IPS-15b (cell line): Measurements from ENCODE around the gene DACT2.
"Not testable (repeated sequence)": the region's sequence is repeated elsewhere in the genome, so short reads cannot be mapped to it uniquely, and the experiment has no call there.

Source experiments
- H3K27me3 ChIP-seq: one replicate; pipeline ENCODE4 v1.6.1; 2013; ENCODE audit warnings: low read length; ENCODE audit not compliant: control insufficient read depth, insufficient read depth
- H3K36me3 ChIP-seq: one replicate; pipeline ENCODE4 v1.6.1; 2013; ENCODE audit warnings: low read length; ENCODE audit not compliant: control insufficient read depth, insufficient read depth
- H3K4me1 ChIP-seq: one replicate; pipeline ENCODE4 v1.6.1; 2013; ENCODE audit warnings: mild to moderate bottlenecking, low read length; ENCODE audit not compliant: control insufficient read depth, insufficient read depth
- H3K4me3 ChIP-seq: one replicate; pipeline ENCODE4 v1.5.1; 2013; ENCODE audit warnings: low read depth, low read length
- H3K9ac ChIP-seq: one replicate; pipeline ENCODE4 v1.6.1; 2013; ENCODE audit warnings: low read depth, mild to moderate bottlenecking, low read length
- H3K9me3 ChIP-seq: one replicate; pipeline ENCODE4 v1.6.1; 2013; ENCODE audit warnings: mild to moderate bottlenecking, low read length; ENCODE audit not compliant: control insufficient read depth, insufficient read depth

The DACT2 gene

DNA sequence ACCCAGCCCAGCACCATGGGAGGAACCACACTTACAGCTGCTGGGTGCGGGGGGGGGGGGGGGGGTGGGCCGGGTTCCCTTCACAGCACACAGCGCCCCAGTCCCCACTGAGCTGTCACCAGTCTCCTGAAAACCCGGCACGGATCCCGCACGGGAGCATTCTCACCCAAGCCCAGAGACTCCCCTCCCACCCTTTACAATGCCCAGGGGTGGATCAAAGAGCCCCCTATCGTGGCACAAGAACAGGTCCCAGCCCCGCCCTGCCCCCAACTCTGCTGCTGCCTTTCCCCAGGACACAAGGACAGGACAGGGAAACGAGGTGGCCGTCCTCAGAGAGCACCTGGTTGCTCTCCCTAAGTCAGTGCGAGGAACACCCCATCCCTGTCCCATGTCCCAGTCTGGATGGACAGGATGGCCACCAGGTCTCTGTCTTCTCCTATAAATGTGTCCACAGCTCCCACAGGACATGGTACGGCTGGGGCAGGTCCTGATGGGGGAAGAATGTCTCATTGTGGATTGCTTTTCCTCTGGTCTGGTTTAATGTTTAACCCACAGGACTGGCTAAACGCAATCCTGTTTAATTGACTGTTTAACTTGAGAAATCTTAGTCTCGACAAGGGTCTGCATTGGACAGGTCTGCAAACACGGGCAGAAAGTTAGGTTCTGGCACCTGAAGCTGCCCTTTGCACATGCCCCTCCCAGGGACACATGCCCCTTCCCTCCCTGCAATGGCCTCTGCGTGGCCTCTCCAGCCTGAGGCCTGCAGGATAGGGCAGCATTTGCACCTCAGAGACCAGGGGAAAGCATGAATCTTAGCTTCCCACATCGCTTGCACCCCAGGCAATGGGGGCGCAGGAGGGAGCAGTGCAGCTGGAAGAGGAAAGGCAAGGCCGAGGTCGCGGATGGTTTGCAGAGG is 45.3 kb downstream of the DACT2 start:
- no peaks in the 10 kb centered on the region for H3K27me3 ChIP-seq
- no peaks in the 10 kb centered on the region for H3K36me3 ChIP-seq

DNA sequence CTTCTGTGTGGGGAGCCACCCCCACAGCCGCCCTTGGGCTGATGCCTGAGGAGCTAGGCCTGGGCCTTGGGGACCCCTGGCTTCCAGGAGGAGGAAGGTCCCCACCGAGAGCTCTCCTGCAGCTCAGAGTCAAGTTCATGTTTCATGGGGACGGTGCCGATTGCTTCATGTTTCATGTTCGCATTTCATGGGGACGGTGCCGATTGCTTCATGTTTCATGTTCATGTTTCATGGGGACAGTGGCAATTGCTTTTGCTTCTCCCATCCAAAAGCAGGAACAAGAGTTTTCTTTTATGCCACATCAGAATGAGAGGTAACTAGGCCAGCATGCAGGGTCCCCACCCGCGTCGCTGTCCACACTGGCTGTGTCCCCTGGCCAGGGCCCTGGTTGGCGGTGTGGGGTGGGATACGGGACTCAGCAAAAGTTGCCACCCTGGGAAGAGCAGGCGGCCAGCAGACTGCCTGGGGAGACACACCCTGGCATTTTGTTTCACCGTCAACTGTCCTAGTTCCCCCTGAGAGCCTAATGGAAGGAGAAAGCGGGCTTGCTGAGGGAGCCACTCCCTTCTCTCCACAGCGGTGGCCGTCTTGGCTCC is 46.0 kb downstream of the DACT2 start:
- H3K9me3 ChIP-seq, result no peaks in the 10 kb centered on the region
- H3K4me1 ChIP-seq, result peaks cover 4% of the 10 kb centered on the region
- H3K27me3 ChIP-seq, result no peaks in the 10 kb centered on the region
- no peak overlapping the region for H3K9ac ChIP-seq
- H3K36me3 ChIP-seq, result no peaks in the 10 kb centered on the region
- H3K4me3 ChIP-seq, result no peak overlapping the region

More for the DNA sequence above, 45.3 kb downstream of the DACT2 start:
- H3K9me3 ChIP-seq, result no peaks in the 10 kb centered on the region
- no peak overlapping the region for H3K9ac ChIP-seq
- H3K4me1 ChIP-seq, result peaks cover 4% of the 10 kb centered on the region
- no peak overlapping the region for H3K4me3 ChIP-seq

DNA sequence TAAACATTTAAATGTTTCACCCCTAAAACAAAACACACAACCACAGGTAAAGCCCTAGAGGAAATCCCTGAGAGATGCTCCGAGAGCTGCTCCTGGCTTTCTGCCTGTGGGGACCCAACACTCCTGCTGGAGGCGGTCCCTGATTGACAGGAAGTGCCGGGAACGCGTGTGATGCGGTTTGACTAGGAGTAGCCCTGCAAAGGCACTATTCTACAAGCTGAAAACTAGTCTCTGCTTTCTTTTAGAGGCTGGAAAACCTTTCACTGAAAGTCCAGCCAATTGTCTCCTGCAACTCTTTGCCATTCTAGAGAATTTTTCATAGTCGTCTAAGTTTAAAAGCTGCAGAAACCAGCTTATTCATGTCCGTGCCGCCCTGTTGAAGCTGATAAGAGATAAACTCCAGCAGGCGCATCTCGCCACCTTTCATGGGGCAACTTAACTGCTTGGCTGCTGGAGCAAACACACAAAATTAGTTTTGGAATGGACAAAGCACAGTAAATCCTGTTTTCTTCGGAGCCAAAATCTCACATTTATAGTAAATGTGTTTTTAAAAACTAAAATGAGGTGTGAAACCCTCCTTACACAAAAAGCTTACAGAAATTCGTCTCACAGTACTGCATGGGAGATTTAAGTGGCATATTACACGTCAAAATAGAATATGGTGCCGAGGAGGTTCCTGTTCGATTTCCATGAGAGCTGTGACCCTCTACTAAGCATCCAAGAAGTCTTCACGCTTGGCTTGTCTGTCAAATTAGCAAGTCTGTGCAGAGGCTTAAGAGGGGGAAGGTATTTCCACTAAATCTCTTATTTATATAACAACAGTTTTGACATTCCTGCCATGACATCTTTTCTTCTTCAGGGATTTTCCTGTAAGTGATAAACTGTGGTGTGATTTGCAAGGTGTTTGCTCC is 46.9 kb downstream of the DACT2 start:
- Histone ChIP-seq H3K4me1 (peaks cover 4% of the 10 kb centered on the region), H3K9me3 (no peaks in the 10 kb centered on the region), H3K4me3 (no peak overlapping the region), H3K9ac (no peak overlapping the region), H3K27me3 (no peaks in the 10 kb centered on the region), H3K36me3 (no peaks in the 10 kb centered on the region)

DNA sequence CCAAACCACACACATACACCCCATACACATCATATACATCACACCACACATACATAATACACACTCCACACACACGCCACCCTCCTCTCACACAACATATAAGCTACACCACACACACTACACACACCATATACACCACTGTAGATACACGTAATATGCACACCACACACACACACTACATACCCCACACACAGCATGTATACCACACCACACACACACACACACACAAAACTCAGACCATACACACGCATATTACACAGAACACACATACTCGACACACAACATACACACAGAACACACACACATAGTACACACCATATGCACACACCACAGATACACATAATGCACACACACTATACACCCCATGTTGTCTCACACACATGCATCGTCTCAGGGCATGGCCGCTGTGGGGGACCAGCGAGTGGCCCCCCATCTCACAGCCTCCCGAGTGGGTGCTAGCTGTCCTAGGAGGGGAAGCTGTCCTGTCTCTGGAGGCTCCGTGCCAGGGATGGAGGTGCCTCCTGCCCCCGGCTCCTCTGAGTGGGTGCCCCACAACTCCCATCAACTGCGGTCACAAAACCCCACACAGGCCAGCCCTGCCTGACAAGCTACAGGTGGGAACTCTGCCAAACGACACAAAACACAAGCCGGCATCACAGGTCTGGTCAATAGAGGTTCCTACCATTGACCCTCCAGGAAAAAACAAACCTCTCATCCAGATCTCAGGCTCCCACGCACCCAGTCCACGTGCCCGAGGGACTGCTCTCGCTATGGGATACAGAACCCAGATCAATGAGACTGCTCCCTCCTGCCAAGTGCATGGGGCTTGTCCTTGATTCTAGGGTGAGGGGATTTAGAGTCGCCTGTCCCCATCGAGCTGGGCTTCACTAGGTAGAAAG is 49.1 kb downstream of the DACT2 start:
- H3K4me1 ChIP-seq, result peaks cover 4% of the 10 kb centered on the region
- H3K36me3 ChIP-seq, result no peaks in the 10 kb centered on the region
- H3K4me3 ChIP-seq, result no peak overlapping the region
- H3K27me3 ChIP-seq, result no peaks in the 10 kb centered on the region
- no peak overlapping the region for H3K9ac ChIP-seq
- no peaks in the 10 kb centered on the region for H3K9me3 ChIP-seq

DNA sequence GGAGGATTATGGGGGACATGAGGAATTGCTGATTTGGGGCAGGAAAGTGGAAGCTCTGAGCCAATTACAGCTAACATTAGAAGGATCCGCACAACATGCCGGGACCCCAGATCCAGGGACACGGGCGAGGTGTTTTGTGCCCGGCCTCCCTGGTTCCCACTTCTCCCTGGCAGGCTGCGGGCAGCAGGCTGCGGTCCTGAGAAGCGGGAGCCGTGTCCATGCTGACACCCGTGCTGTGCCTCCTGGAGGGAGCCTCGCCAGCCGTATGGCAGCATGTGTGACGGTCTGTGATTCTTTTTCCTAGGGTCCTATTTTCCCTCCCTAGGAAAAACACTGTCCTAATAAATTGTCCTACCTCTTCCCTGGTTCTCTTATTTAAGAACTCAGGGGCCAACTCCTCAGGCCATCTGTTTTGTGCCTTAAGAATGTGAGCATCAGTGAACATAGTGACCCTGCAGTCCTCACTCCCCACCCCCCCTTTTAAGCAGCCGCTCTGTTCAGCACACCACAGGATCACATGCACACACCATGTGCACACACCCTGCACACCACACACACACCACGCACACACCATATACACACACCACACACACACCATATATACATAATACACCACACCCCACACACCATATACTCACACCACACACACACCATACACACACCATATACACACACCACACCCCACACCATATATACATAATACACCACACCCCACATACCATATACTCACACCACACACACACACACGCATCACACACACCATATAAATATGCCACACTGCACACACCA is 49.9 kb downstream of the DACT2 start:
- H3K36me3 ChIP-seq, result no peaks in the 10 kb centered on the region
- H3K4me1 ChIP-seq, result peaks cover 4% of the 10 kb centered on the region
- H3K9ac ChIP-seq, result no peak overlapping the region
- no peaks in the 10 kb centered on the region for H3K9me3 ChIP-seq
- H3K27me3 ChIP-seq, result no peaks in the 10 kb centered on the region
- no peak overlapping the region for H3K4me3 ChIP-seq

DNA sequence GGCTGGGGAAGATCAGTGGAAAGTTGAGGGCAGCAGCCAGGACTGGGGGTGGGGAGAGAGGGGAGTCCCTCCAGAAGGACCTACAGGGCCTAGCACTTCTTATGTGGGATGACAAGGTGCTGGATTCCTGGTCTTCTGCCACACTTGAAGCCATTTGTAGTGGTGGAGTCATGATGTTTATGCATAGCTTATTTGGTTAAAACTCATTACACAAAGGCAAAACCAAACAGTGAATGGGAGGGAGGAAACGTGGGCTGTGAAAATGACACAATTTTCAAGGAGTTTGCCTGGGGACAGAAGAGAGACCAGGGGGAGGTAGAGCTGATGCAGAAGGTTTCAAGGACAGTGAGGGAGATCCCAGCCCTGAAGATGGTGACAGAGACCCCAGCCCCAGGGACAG is 50.8 kb downstream of the DACT2 start:
- Histone ChIP-seq H3K9ac (no peak overlapping the region), H3K36me3 (no peaks in the 10 kb centered on the region), H3K9me3 (no peaks in the 10 kb centered on the region), H3K27me3 (no peaks in the 10 kb centered on the region), H3K4me3 (no peak overlapping the region), H3K4me1 (no peaks in the 10 kb centered on the region)

DNA sequence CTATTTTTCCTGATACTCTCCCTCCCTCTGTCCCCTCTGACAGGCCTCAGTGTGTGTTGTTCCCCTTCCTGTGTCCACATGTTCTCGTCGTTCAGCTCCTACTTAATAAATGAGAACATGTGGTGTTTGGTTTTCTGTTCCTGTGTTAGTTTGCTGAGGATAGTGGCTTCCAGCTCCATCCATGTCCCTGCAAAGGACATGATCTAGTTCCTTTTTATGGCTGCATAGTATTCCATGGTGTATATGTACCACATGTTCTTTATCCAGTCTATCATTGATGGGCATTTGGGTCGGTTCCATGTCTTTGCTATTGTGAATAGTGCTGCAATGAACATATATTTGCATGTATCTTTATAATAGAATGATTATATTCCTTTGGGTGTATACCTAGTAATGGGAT is 51.8 kb downstream of the DACT2 start:
- H3K36me3 ChIP-seq, H3K4me1 ChIP-seq, H3K4me3 ChIP-seq, H3K9ac ChIP-seq, H3K9me3 ChIP-seq, H3K27me3 ChIP-seq: not testable (repeated sequence)

DNA sequence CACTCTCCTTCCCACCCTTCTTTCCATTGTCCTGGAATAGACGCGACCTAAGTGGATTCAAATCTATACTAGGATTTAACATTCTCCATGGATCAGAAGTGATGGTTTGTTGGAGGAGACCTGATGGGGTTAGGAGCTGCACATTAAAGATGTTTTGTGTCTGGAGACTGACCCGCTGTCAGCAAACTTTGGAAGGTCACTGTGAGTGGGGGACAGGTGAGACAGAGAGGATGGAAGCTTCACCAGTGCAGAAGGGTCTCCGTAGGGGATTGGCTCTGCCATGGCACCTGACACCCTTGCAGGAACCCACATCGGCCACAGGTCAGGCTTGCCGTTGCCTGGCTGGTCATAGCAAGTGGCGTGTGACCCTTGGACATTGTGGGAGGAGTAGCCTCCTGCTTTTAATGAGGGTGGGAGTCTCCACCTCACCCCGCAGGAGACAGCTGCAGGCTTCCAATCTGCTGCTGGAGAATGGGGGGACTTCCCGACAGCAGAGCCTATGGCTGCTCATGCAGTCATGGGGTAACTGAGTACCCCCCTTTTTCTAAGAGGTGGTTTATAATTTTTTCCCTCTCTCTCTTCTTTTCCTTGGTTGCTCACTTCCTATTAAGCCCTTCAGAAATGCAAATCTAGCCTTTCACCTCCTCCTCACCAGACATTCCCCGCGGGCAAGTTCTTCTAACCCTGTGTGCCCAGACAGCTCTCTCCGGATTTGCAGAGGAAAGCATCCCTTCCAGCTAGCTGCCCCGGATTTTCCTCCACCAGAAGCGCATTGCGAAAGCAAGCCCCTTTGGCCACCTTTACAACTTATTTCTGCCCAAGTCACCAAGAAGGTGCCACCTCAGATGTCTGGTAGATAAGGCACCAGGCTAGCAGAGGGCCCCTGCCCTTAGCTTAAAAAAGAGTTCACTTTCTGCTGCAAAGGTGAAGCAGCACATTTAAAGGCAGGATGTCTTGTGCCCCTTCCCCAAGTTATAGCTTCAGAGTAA is 53.5 kb downstream of the DACT2 start:
- H3K27me3 ChIP-seq, result no peaks in the 10 kb centered on the region
- H3K4me3 ChIP-seq, result no peak overlapping the region
- H3K9me3 ChIP-seq, result no peaks in the 10 kb centered on the region

DNA sequence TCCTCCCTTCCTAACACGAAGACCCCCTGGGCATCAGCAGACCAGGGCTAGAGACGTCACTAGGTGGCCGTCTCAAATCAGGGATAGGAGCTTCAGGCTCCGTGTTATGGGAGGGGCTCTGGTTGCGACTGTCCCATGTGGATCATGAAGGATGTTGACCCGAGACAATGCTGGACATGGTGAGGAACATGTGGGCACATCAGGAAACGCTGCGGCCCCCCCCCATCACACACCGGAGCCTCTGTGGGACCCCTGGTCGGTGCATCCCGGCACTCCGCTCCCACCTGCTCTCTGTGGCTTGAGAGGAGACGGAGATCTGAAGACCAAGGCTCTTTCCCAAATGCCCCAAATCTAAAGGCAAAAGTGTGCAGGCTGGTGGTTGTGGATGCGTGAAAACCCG is 54.2 kb downstream of the DACT2 start:
- Histone ChIP-seq H3K27me3 (no peaks in the 10 kb centered on the region), H3K4me1 (no peaks in the 10 kb centered on the region), H3K36me3 (no peaks in the 10 kb centered on the region), H3K4me3 (no peak overlapping the region), H3K9me3 (no peaks in the 10 kb centered on the region), H3K9ac (no peak overlapping the region)

More for the DNA sequence above, 53.5 kb downstream of the DACT2 start:
- Histone ChIP-seq H3K4me1 (no peaks in the 10 kb centered on the region), H3K36me3 (no peaks in the 10 kb centered on the region), H3K9ac (no peak overlapping the region)
